H1 (cell line): Measurements from ENCODE around the gene SLC47A2. TPM values are rescaled to one million over a fixed set of nuclear protein-coding genes. Genes with fewer than 3 reads are reported as not detected.

ENCODE experiments used
- CTCF ChIA-PET: fragments of 300-600 bp; sonication (Branson Sonifier 250); formaldehyde crosslinking; loops from one replicate; lab custom pipeline; 2021; ENCODE audit not compliant: partially characterized antibody; lab: Charles Lee
- POLR2A ChIA-PET: fragments of 300-600 bp; sonication (Branson Sonifier 250); formaldehyde crosslinking; loops from one replicate; lab custom pipeline; 2021; ENCODE audit warnings: inconsistent platforms; ENCODE audit not compliant: partially characterized antibody; lab: Charles Lee
- DNase-seq, 2 experiments: peaks; one replicate each; pipeline versions ENCODE4 v3.0.0 to v3.0.0-alpha.2; 2010 to 2022; ENCODE audit warnings: low spot score in 2 of 2, low read depth in 1 of 2, mixed read lengths in 1 of 2
- FAIRE-seq: peaks from 2 replicates; lab custom pipeline; 2011; peaks lifted over from hg19 to GRCh38; lab: Jason Lieb, UNC
- H2AFZ ChIP-seq: 2 replicates; pipeline ENCODE4 v1.8.1; 2012; ENCODE audit warnings: low read length, inconsistent platforms
- H2AK5ac ChIP-seq: 2 replicates; pipeline ENCODE4 v1.6.1; 2013; ENCODE audit warnings: low read depth, low read length
- H2BK120ac ChIP-seq: replicated peaks from 2 replicates; pipeline ENCODE3; 2013; ENCODE audit warnings: low read depth, low read length, inconsistent platforms
- H2BK12ac ChIP-seq: 2 replicates; pipeline ENCODE4 v1.6.1; 2013; ENCODE audit warnings: low read depth, low read length
- H2BK15ac ChIP-seq: 2 replicates; pipeline ENCODE4 v1.6.1; 2013; ENCODE audit warnings: low read length
- H2BK20ac ChIP-seq: 2 replicates; pipeline ENCODE4 v1.6.1; 2013; ENCODE audit warnings: low read length
- H2BK5ac ChIP-seq: 2 replicates; pipeline ENCODE4 v1.6.1; 2013; ENCODE audit warnings: low read depth, low read length
- H3K14ac ChIP-seq: 2 replicates; pipeline ENCODE4 v1.6.1; 2013; ENCODE audit warnings: inconsistent platforms; ENCODE audit not compliant: insufficient read length
- H3K18ac ChIP-seq: 2 replicates; pipeline ENCODE4 v1.6.1; 2013; ENCODE audit warnings: low read length; ENCODE audit errors: extremely low read depth
- H3K23ac ChIP-seq: 2 replicates; pipeline ENCODE4 v1.6.1; 2013; ENCODE audit warnings: inconsistent platforms; ENCODE audit not compliant: insufficient read length
- H3K23me2 ChIP-seq: 2 replicates; pipeline ENCODE4 v1.6.1; 2013; ENCODE audit warnings: low read depth, low read length
- H3K27ac ChIP-seq: 2 replicates; pipeline ENCODE4 v1.6.1; 2011; ENCODE audit warnings: low read depth, low read length, inconsistent platforms
- H3K27me3 ChIP-seq, 4 experiments: replicated peaks in 1 of 4; 1 replicate in 1 of 4; 2 replicates in 3 of 4; pipeline versions ENCODE4 v1.6.1 to v1.8.1; 2011 to 2013; ENCODE audit warnings: low read length in 3 of 4, mild to moderate bottlenecking in 3 of 4, inconsistent platforms in 2 of 4, mixed read lengths in 2 of 4, moderate library complexity in 1 of 4; ENCODE audit not compliant: control insufficient read depth in 3 of 4, insufficient read depth in 3 of 4; ENCODE audit errors: extremely low read depth in 1 of 4
- H3K36me3 ChIP-seq, 4 experiments: 2 replicates each; pipeline versions ENCODE4 v1.6.1 to v1.8.1; 2011 to 2013; ENCODE audit warnings: mild to moderate bottlenecking in 4 of 4, low read length in 3 of 4, moderate library complexity in 2 of 4, control low read depth in 1 of 4, inconsistent platforms in 1 of 4; ENCODE audit not compliant: insufficient read depth in 4 of 4, control insufficient read depth in 2 of 4
- H3K4ac ChIP-seq: replicated peaks from 2 replicates; pipeline ENCODE3; 2013; ENCODE audit warnings: low read length, low read depth, mixed read lengths, inconsistent platforms; ENCODE audit not compliant: insufficient read length
- H3K4me1 ChIP-seq, 4 experiments: replicated peaks in 1 of 4; 1 replicate in 1 of 4; 2 replicates in 3 of 4; pipeline versions ENCODE4 v1.6.1 to v1.8.1; 2011 to 2013; ENCODE audit warnings: low read length in 3 of 4, inconsistent platforms in 2 of 4, mixed read lengths in 1 of 4; ENCODE audit not compliant: insufficient read depth in 4 of 4, control insufficient read depth in 3 of 4
- H3K4me2 ChIP-seq, 2 experiments: 2 replicates each; pipeline versions ENCODE4 v1.6.1 to v1.8.1; 2011 to 2013; ENCODE audit warnings: low read depth in 2 of 2, low read length in 2 of 2, control low read depth in 1 of 2, inconsistent platforms in 1 of 2, mild to moderate bottlenecking in 1 of 2; ENCODE audit not compliant: insufficient read depth in 1 of 2
- H3K4me3 ChIP-seq, 4 experiments: fragments of 200-600, 300-600 bp in 1 of 4; sonication (generic), shearing (Covaris generic), sonication (Bioruptor Twin) in 1 of 4; 2 replicates each; pipeline versions ENCODE4 v1.5.1 to v1.8.1; 2011 to 2016; ENCODE audit warnings: low read length in 4 of 4, low read depth in 3 of 4, control low read depth in 2 of 4, inconsistent platforms in 2 of 4, mild to moderate bottlenecking in 2 of 4, mixed read lengths in 1 of 4, moderate library complexity in 1 of 4; ENCODE audit not compliant: insufficient read depth in 2 of 4; ENCODE audit errors: extremely low read depth in 1 of 4
- H3K56ac ChIP-seq: replicated peaks from 2 replicates; pipeline ENCODE3; 2013; ENCODE audit warnings: low read depth, mild to moderate bottlenecking, mixed read lengths, low read length, inconsistent platforms; ENCODE audit not compliant: insufficient read length
- H3K79me1 ChIP-seq: 2 replicates; pipeline ENCODE4 v1.6.1; 2013; ENCODE audit warnings: low read depth, low read length, control low read depth
- H3K79me2 ChIP-seq, 2 experiments: 2 replicates each; pipeline versions ENCODE4 v1.6.1 to v1.8.1; 2012 to 2013; ENCODE audit warnings: low read length in 2 of 2, mild to moderate bottlenecking in 2 of 2, inconsistent platforms in 1 of 2; ENCODE audit not compliant: insufficient read depth in 2 of 2, control insufficient read depth in 1 of 2
- H3K9ac ChIP-seq, 4 experiments: replicated peaks in 1 of 4; 1 replicate in 1 of 4; 2 replicates in 3 of 4; pipeline versions ENCODE4 v1.6.1 to v1.8.1; 2011 to 2013; ENCODE audit warnings: low read depth in 3 of 4, low read length in 3 of 4, control low read depth in 2 of 4, mild to moderate bottlenecking in 2 of 4, moderate library complexity in 2 of 4, inconsistent platforms in 1 of 4; ENCODE audit errors: extremely low read depth in 1 of 4
- H3K9me3 ChIP-seq, 2 experiments: 2 replicates each; pipeline versions ENCODE4 v1.6.1 to v1.8.1; 2012 to 2013; ENCODE audit warnings: mild to moderate bottlenecking in 2 of 2, moderate library complexity in 2 of 2, control low read depth in 1 of 2, inconsistent platforms in 1 of 2, low read depth in 1 of 2, low read length in 1 of 2, mixed read lengths in 1 of 2; ENCODE audit not compliant: insufficient read depth in 2 of 2
- H4K20me1 ChIP-seq, 2 experiments: replicated peaks in 1 of 2; 2 replicates each; pipeline versions ENCODE3 to v1.8.1; 2011 to 2013; ENCODE audit warnings: inconsistent platforms in 2 of 2, low read length in 2 of 2, mild to moderate bottlenecking in 1 of 2; ENCODE audit not compliant: insufficient read depth in 2 of 2, control insufficient read depth in 1 of 2
- H4K5ac ChIP-seq: 2 replicates; pipeline ENCODE4 v1.6.1; 2013; ENCODE audit warnings: low read length, low read depth, mixed read lengths, inconsistent platforms; ENCODE audit not compliant: insufficient read length
- H4K8ac ChIP-seq: 2 replicates; pipeline ENCODE4 v1.8.0; 2013; ENCODE audit warnings: mild to moderate bottlenecking, moderate library complexity, low read length, inconsistent platforms; ENCODE audit not compliant: insufficient read depth; ENCODE audit errors: extremely low read depth
- H4K91ac ChIP-seq: replicated peaks from 2 replicates; pipeline ENCODE3; 2013; ENCODE audit warnings: low read length, mixed read lengths, inconsistent platforms; ENCODE audit not compliant: insufficient read length
- BCL11A ChIP-seq, 2 experiments: IDR thresholded peaks; one replicate each; pipeline ENCODE4 v1.6.1; 2011; ENCODE audit warnings: low read depth in 2 of 2, low read length in 2 of 2, mild to moderate bottlenecking in 2 of 2
- HDAC6 ChIP-seq: IDR thresholded peaks from one replicate; pipeline ENCODE4 v1.7.1; 2012; ENCODE audit warnings: low read depth, mild to moderate bottlenecking, inconsistent platforms, low read length, moderate library complexity
- JUN ChIP-seq: IDR thresholded peaks from 2 replicates; pipeline ENCODE4 v1.6.1; 2011; ENCODE audit warnings: low read depth, mild to moderate bottlenecking, improper control_type of control experiment, low read length
- PHF8 ChIP-seq: fragments of 200-600 bp; sonication (generic); conservative IDR thresholded peaks from 2 replicates; pipeline ENCODE4 v1.7.1; 2012; ENCODE audit warnings: low read depth, mild to moderate bottlenecking, inconsistent platforms, low read length, moderate library complexity
- POLR2A ChIP-seq, 2 experiments: IDR thresholded peaks; 1 replicate in 1 of 2; 2 replicates in 1 of 2; pipeline ENCODE4 v1.6.1; 2011; ENCODE audit warnings: low read depth in 2 of 2, low read length in 2 of 2, mild to moderate bottlenecking in 2 of 2; ENCODE audit errors: control extremely low read depth in 1 of 2
- POLR2AphosphoS5 ChIP-seq: IDR thresholded peaks from 2 replicates; pipeline ENCODE4 v1.6.1; 2011; ENCODE audit warnings: low read depth, low read length
- SIN3A ChIP-seq, 2 experiments: IDR thresholded peaks in 1 of 2; conservative IDR thresholded peaks in 1 of 2; 2 replicates each; pipeline ENCODE4 v1.6.1; 2011 to 2012; ENCODE audit warnings: low read length in 2 of 2, improper control_type of control experiment in 1 of 2, low read depth in 1 of 2, mild to moderate bottlenecking in 1 of 2
- SIX5 ChIP-seq: IDR thresholded peaks from 2 replicates; pipeline ENCODE4 v1.6.1; 2011; ENCODE audit warnings: mild to moderate bottlenecking, low read depth, low read length
- WGBS, 2 experiments: shearing (Covaris generic) in 1 of 2; methylation state at CpG; one replicate each; pipeline versions ENCODE4 v1.1.6 to v1.1.7; 2013 to 2015; ENCODE audit warnings: low lambda C conversion rate in 2 of 2, mixed read lengths in 2 of 2, inconsistent platforms in 1 of 2, low coverage in 1 of 2, missing lambda C conversion rate in 1 of 2; ENCODE audit not compliant: insufficient replicate concordance in 2 of 2, insufficient coverage in 1 of 2, insufficient read length in 1 of 2; ENCODE audit errors: extremely low coverage in 1 of 2, missing lambda C conversion rate in 1 of 2; 5-methylcytosine and 5-hydroxymethylcytosine counted together
- polyA plus RNA-seq, 7 experiments: library from polyadenylated mRNA; depleted of rRNA in 3 of 7; stranded (reverse) in 5 of 7; unstranded in 2 of 7; fragments of >200 nt in 5 of 7; fragments of 200-250 nt in 2 of 7; gene quantifications; 1 replicate in 5 of 7; 2 replicates in 1 of 7; 4 replicates in 1 of 7; pipeline versions ENCODE4 v1.2.1 to v1.2.3, GENCODE V29; 2011 to 2013; ENCODE audit warnings: missing spikeins in 2 of 7, mixed read lengths in 2 of 7
- total RNA-seq: library from RNA; stranded (reverse); fragmentation: NEBNext Ultra II Directional; extraction: Animal tissue kit (Norgen Biotek cat#: 25700); gene quantifications from 2 replicates; pipeline ENCODE4 v1.2.1, GENCODE V29; 2021

The SLC47A2 gene
- total and polyA plus RNA-seq, 2 of the 8 experiments (the other 6 are each of a cell fraction or from before 2014, with no cell fraction given) = not detected

GRCh38 chr17:19713901-19714361, 2.5 kb downstream of the SLC47A2 start:
- ChIA-PET CTCF (interaction anchor here (0.8 to 8.7 kb wide), 11 partner anchors 8 to 201 kb away, joined by 3 to 56 read pairs (median 3); partner anchors contain the start of gene ALDH3A2), POLR2A (no interaction called here)
- no peak overlapping the region for H3K9ac ChIP-seq
- H4K91ac ChIP-seq = no peak overlapping the region
- no peak overlapping the region for H3K23ac ChIP-seq
- peak overlapping the region; percentile 42 for H4K8ac ChIP-seq
- no peak overlapping the region for H2BK12ac ChIP-seq
- H3K79me2 ChIP-seq = no peaks in the 10 kb centered on the region
- no peak overlapping the region for H3K56ac ChIP-seq
- no peak overlapping the region for H3K4ac ChIP-seq
- no peak for FAIRE-seq
- H3K4me3 ChIP-seq = no peak overlapping the region
- H4K20me1 ChIP-seq = no peaks in the 10 kb centered on the region
- peaks cover 0 to 8% (median 0%) of the 10 kb centered on the region in 4 experiments; a peak in 2 of 7 replicates for H3K4me1 ChIP-seq
- WGBS, 2 experiments = 96% methylated on average over 22 of the region's 28 CpGs; no CpG with 5 or more reads in 1 of the 2 experiments
- H3K14ac ChIP-seq = no peak overlapping the region
- H3K18ac ChIP-seq = no peak overlapping the region; the same call in 1 of the 2 replicates
- no peak overlapping the region for H2BK5ac ChIP-seq
- H2BK15ac ChIP-seq = no peak overlapping the region
- no peaks in the 10 kb centered on the region for H3K23me2 ChIP-seq
- H3K9me3 ChIP-seq = no peaks in the 10 kb centered on the region
- no peaks in the 10 kb centered on the region for H3K79me1 ChIP-seq
- no peak overlapping the region for H2BK120ac ChIP-seq
- no peaks in the 10 kb centered on the region for H3K27me3 ChIP-seq
- no peak for TF ChIP-seq JUN
- TF ChIP-seq POLR2AphosphoS5 = no peak
- TF ChIP-seq BCL11A (IDR thresholded peaks at IDR 0.05; ENCODE audit: low read depth in 2 of 2, low read length in 2 of 2) = no peak
- TF ChIP-seq SIN3A (conservative IDR thresholded peaks at IDR 0.05 in 1 of 2, IDR thresholded peaks at IDR 0.05 in 1 of 2; ENCODE audit: low read depth in 1 of 2, low read length in 2 of 2) = no peak
- no peak for TF ChIP-seq POLR2A (IDR thresholded peaks at IDR 0.05; ENCODE audit: control extremely low read depth in 1 of 2, low read depth in 2 of 2, low read length in 2 of 2)
- TF ChIP-seq HDAC6 = no peak
- no peak for TF ChIP-seq SIX5
- no peak for TF ChIP-seq PHF8
- H2AK5ac ChIP-seq = no peak overlapping the region
- no peak overlapping the region for H3K27ac ChIP-seq
- no peak for DNase-seq
- H4K5ac ChIP-seq = no peak overlapping the region
- H3K36me3 ChIP-seq = no peaks in the 10 kb centered on the region
- no peak overlapping the region for H2AFZ ChIP-seq
- H2BK20ac ChIP-seq = no peak overlapping the region
- no peak overlapping the region for H3K4me2 ChIP-seq
